H9 (cell line): ENCODE data around the gene MYH4. TPM values are rescaled to one million over a fixed set of nuclear protein-coding genes. Genes with fewer than 3 reads are reported as not detected.

Source experiments
- DNase-seq: peaks from one replicate; pipeline ENCODE4 v3.0.0-alpha.2; 2017
- H2AFZ ChIP-seq: one replicate; pipeline ENCODE4 v1.6.1; 2013; ENCODE audit warnings: mild to moderate bottlenecking, low read length, control low read depth, moderate library complexity
- H2AK5ac ChIP-seq: 2 replicates; pipeline ENCODE4 v1.6.1; 2013; ENCODE audit warnings: low read length, control low read depth, mixed read lengths; ENCODE audit not compliant: insufficient read length
- H2BK120ac ChIP-seq: one replicate; pipeline ENCODE4 v1.6.1; 2013; ENCODE audit warnings: low read depth, mild to moderate bottlenecking, low read length, control low read depth, inconsistent platforms; ENCODE audit not compliant: poor library complexity, severe bottlenecking
- H2BK12ac ChIP-seq: 2 replicates; pipeline ENCODE4 v1.6.1; 2013; ENCODE audit warnings: low read length, control low read depth, mixed read lengths, low read depth; ENCODE audit not compliant: insufficient read length
- H2BK15ac ChIP-seq: 2 replicates; pipeline ENCODE4 v1.6.1; 2013; ENCODE audit warnings: low read depth, low read length, control low read depth
- H2BK20ac ChIP-seq: one replicate; pipeline ENCODE4 v1.6.1; 2013; ENCODE audit warnings: low read depth, mild to moderate bottlenecking, low read length, control low read depth, inconsistent platforms; ENCODE audit not compliant: poor library complexity, severe bottlenecking
- H2BK5ac ChIP-seq: 2 replicates; pipeline ENCODE4 v1.6.1; 2013; ENCODE audit warnings: low read length, control low read depth, mixed read lengths; ENCODE audit not compliant: insufficient read length
- H3K14ac ChIP-seq: 2 replicates; pipeline ENCODE4 v1.6.1; 2013; ENCODE audit warnings: low read length, control low read depth; ENCODE audit not compliant: insufficient read depth
- H3K18ac ChIP-seq: 2 replicates; pipeline ENCODE4 v1.6.1; 2013; ENCODE audit warnings: low read depth, mild to moderate bottlenecking, mixed read lengths, low read length, control low read depth; ENCODE audit not compliant: insufficient read length
- H3K23ac ChIP-seq: 2 replicates; pipeline ENCODE4 v1.6.1; 2013; ENCODE audit warnings: low read length, control low read depth, mixed read lengths, low read depth; ENCODE audit not compliant: insufficient read length
- H3K23me2 ChIP-seq: 2 replicates; pipeline ENCODE4 v1.6.1; 2013; ENCODE audit warnings: low read depth, mild to moderate bottlenecking, mixed read lengths, low read length, control low read depth; ENCODE audit not compliant: insufficient read length, poor library complexity, severe bottlenecking
- H3K27ac ChIP-seq: 2 replicates; pipeline ENCODE4 v1.5.1; 2013; ENCODE audit warnings: low read length, control low read depth, mixed read lengths, low read depth; ENCODE audit not compliant: insufficient read length
- H3K27me3 ChIP-seq: 2 replicates; pipeline ENCODE4 v1.6.1; 2013; ENCODE audit warnings: low read length, control low read depth, inconsistent platforms; ENCODE audit not compliant: insufficient read depth
- H3K4ac ChIP-seq: 2 replicates; pipeline ENCODE4 v1.6.1; 2013; ENCODE audit warnings: low read depth, mild to moderate bottlenecking, control low read depth, inconsistent platforms, low read length, moderate library complexity
- H3K4me1 ChIP-seq: 2 replicates; pipeline ENCODE4 v1.6.1; 2013; ENCODE audit warnings: low read length, control low read depth, inconsistent platforms; ENCODE audit not compliant: insufficient read depth
- H3K4me2 ChIP-seq: 2 replicates; pipeline ENCODE4 v1.6.1; 2013; ENCODE audit warnings: low read length, control low read depth, mixed read lengths; ENCODE audit not compliant: insufficient read length, insufficient read depth
- H3K56ac ChIP-seq: 2 replicates; pipeline ENCODE4 v1.6.1; 2013; ENCODE audit warnings: low read depth, mild to moderate bottlenecking, mixed read lengths, low read length, control low read depth; ENCODE audit not compliant: insufficient read length
- H3K79me1 ChIP-seq: 2 replicates; pipeline ENCODE4 v1.6.1; 2013; ENCODE audit warnings: low read depth, mild to moderate bottlenecking, moderate library complexity, low read length, control low read depth, inconsistent platforms; ENCODE audit not compliant: insufficient read depth, poor library complexity, severe bottlenecking
- H3K79me2 ChIP-seq: 2 replicates; pipeline ENCODE4 v1.6.1; 2013; ENCODE audit warnings: low read length, control low read depth, inconsistent platforms; ENCODE audit not compliant: insufficient read depth
- H3K9ac ChIP-seq: 2 replicates; pipeline ENCODE4 v1.6.1; 2013; ENCODE audit warnings: low read length, control low read depth, mixed read lengths; ENCODE audit not compliant: insufficient read length; ENCODE audit errors: extremely low read depth
- H3K9me3 ChIP-seq: one replicate; pipeline ENCODE4 v1.6.1; 2013; ENCODE audit warnings: low read depth, low read length, inconsistent platforms; ENCODE audit not compliant: control insufficient read depth
- H3T11ph ChIP-seq: one replicate; pipeline ENCODE4 v1.6.1; 2013; ENCODE audit warnings: mild to moderate bottlenecking, low read length, control low read depth, inconsistent platforms
- H4K20me1 ChIP-seq: one replicate; pipeline ENCODE4 v1.6.1; 2013; ENCODE audit not compliant: control insufficient read depth, insufficient read length, insufficient read depth
- H4K5ac ChIP-seq: 2 replicates; pipeline ENCODE4 v1.6.1; 2013; ENCODE audit warnings: low read depth, mild to moderate bottlenecking, mixed read lengths, low read length, control low read depth; ENCODE audit not compliant: insufficient read length
- H4K8ac ChIP-seq: replicated peaks from 2 replicates; pipeline ENCODE4 v1.6.1; 2013; ENCODE audit warnings: low read length, control low read depth, mixed read lengths, low read depth; ENCODE audit not compliant: insufficient read length
- H4K91ac ChIP-seq: 2 replicates; pipeline ENCODE4 v1.6.1; 2013; ENCODE audit warnings: low read depth, mild to moderate bottlenecking, moderate library complexity, mixed read lengths, low read length, control low read depth; ENCODE audit not compliant: insufficient read length
- H3K27ac Mint-ChIP-seq, 3 experiments: 2 replicates in 2 of 3; 3 replicates in 1 of 3; pipeline ENCODE4 v1.8.0; 2020 to 2021; ENCODE audit warnings: mixed read lengths in 3 of 3, mild to moderate bottlenecking in 1 of 3, moderate library complexity in 1 of 3
- H3K27me3 Mint-ChIP-seq: 2 replicates; pipeline ENCODE4 v1.8.0; 2021; ENCODE audit warnings: low read depth, mild to moderate bottlenecking, moderate library complexity, mixed read lengths
- H3K36me3 Mint-ChIP-seq, 3 experiments: 2 replicates in 2 of 3; 3 replicates in 1 of 3; pipeline ENCODE4 v1.8.0; 2020 to 2021; ENCODE audit warnings: low read depth in 3 of 3, mixed read lengths in 3 of 3; ENCODE audit not compliant: insufficient read depth in 1 of 3
- H3K4me1 Mint-ChIP-seq, 2 experiments: 2 replicates each; pipeline ENCODE4 v1.8.0; 2020; ENCODE audit warnings: mixed read lengths in 2 of 2
- H3K4me3 Mint-ChIP-seq, 2 experiments: 2 replicates in 1 of 2; 3 replicates in 1 of 2; pipeline ENCODE4 v1.8.0; 2020 to 2021; ENCODE audit warnings: mild to moderate bottlenecking in 2 of 2, mixed read lengths in 2 of 2, moderate library complexity in 1 of 2
- H3K9me3 Mint-ChIP-seq, 2 experiments: 2 replicates in 1 of 2; 3 replicates in 1 of 2; pipeline ENCODE4 v1.8.0; 2020; ENCODE audit warnings: mild to moderate bottlenecking in 2 of 2, mixed read lengths in 2 of 2, moderate library complexity in 1 of 2
- WGBS: extraction: QIAGEN DNeasy Blood & Tissue Kit; methylation state at CpG from one replicate; pipeline ENCODE4 v1.1.7; 2013; ENCODE audit warnings: missing lambda C conversion rate, low lambda C conversion rate, mixed read lengths; ENCODE audit not compliant: insufficient read length; ENCODE audit errors: extremely low coverage; 5-methylcytosine and 5-hydroxymethylcytosine counted together
- total RNA-seq: library from RNA; stranded (reverse); gene quantifications from 2 replicates; pipeline ENCODE4 v1.2.1, GENCODE V29; 2021
- TF ChIP-seq, protein P1 (sequence below): fragments of 200-600 bp; sonication (generic); conservative IDR thresholded peaks from 3 replicates; pipeline ENCODE4 v1.8.0; 2021; ENCODE audit warnings: antibody characterized with exemption, mild to moderate bottlenecking

The MYH4 gene
- total RNA-seq, 1 experiment from 2014 or later: not detected

DNA sequence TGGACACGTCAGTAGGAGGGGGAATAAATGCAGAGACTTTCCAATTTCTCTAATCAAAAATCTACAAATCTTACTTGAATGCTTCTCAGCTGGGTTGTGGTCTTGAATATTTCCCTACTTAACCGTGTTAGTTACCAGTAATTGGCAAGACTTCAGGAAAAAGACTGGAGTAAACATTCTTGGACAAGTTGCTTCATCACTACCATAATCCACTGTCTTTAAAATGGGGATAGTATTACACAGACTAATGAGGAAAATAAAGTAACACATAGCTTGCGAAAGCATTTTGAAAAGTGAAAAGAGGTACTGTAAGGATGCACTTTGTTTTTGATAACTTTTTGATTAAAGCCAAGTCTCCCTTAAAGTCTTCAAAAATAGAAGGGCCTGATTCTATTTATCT lies 30.6 kb upstream of the MYH4 start:
- no peak overlapping the region for H2AK5ac ChIP-seq
- H3K9me3 ChIP-seq: no peaks in the 10 kb centered on the region
- TF ChIP-seq, protein P1, sequence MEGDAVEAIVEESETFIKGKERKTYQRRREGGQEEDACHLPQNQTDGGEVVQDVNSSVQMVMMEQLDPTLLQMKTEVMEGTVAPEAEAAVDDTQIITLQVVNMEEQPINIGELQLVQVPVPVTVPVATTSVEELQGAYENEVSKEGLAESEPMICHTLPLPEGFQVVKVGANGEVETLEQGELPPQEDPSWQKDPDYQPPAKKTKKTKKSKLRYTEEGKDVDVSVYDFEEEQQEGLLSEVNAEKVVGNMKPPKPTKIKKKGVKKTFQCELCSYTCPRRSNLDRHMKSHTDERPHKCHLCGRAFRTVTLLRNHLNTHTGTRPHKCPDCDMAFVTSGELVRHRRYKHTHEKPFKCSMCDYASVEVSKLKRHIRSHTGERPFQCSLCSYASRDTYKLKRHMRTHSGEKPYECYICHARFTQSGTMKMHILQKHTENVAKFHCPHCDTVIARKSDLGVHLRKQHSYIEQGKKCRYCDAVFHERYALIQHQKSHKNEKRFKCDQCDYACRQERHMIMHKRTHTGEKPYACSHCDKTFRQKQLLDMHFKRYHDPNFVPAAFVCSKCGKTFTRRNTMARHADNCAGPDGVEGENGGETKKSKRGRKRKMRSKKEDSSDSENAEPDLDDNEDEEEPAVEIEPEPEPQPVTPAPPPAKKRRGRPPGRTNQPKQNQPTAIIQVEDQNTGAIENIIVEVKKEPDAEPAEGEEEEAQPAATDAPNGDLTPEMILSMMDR: no peak
- H3K27me3 ChIP-seq: no peaks in the 10 kb centered on the region
- H4K8ac ChIP-seq: no peak overlapping the region
- no peak overlapping the region for H3K18ac ChIP-seq
- H4K91ac ChIP-seq: no peak overlapping the region
- no peak overlapping the region for H3K23ac ChIP-seq
- Mint-ChIP-seq H3K27ac (no peak overlapping the region), H3K9me3 (no peaks in the 10 kb centered on the region), H3K36me3 (peaks cover 0 to 1% (median under 1%) of the 10 kb centered on the region in 3 experiments; a peak in 1 of 7 replicates), H3K27me3 (no peaks in the 10 kb centered on the region), H3K4me3 (no peak overlapping the region), H3K4me1 (peaks cover 15 to 16% of the 10 kb centered on the region in 2 experiments)
- H3K9ac ChIP-seq: no peak overlapping the region
- H3K14ac ChIP-seq: no peak overlapping the region
- no peak overlapping the region for H4K5ac ChIP-seq
- H4K20me1 ChIP-seq: no peaks in the 10 kb centered on the region
- no peaks in the 10 kb centered on the region for H3K23me2 ChIP-seq
- DNase-seq: no peak
- no peak overlapping the region for H2BK12ac ChIP-seq
- H2BK20ac ChIP-seq: no peak overlapping the region
- H3T11ph ChIP-seq: no peak overlapping the region
- no peak overlapping the region for H2BK5ac ChIP-seq
- H2AFZ ChIP-seq: no peak overlapping the region
- H2BK120ac ChIP-seq: no peak overlapping the region
- H3K4me2 ChIP-seq: no peak overlapping the region
- no peaks in the 10 kb centered on the region for H3K79me1 ChIP-seq
- no peaks in the 10 kb centered on the region for H3K79me2 ChIP-seq
- no peak overlapping the region for H3K56ac ChIP-seq
- no CpG with 5 or more reads among the region's 3 CpGs for WGBS
- no peak overlapping the region for H2BK15ac ChIP-seq
- 0 out of 2 replicates have a peak, but pooled peaks cover 2% of the 10 kb centered on the region for H3K4me1 ChIP-seq
- no peak overlapping the region for H3K27ac ChIP-seq
- H3K4ac ChIP-seq: no peak overlapping the region
